ENCODE results near the gene PNKD.

Gene PNKD

GRCh38 chr2:218269900-218270720, at the start of gene PNKD, which contains the start of gene AAMP:
Gene PNKD (plus strand): TSS chr2:218270519. CDS start chr2:218270536, 17 bp downstream.
Gene AAMP (minus strand): TSS chr2:218270137. CDS start chr2:218270086, 51 bp downstream.
- DNase-seq, result peak; percentile 100

GRCh38 chr2:218221000-218221399, 49.3 kb upstream of the PNKD start:
- DNase-seq, result no peak

- no peak for DNase-seq
Measured at GRCh38 chr2:218223046-218223445, 47.3 kb upstream of the PNKD start.

GRCh38 chr2:218224186-218224585, 46.1 kb upstream of the PNKD start:
- no peak for DNase-seq

- no peak for DNase-seq
Measured at GRCh38 chr2:218226903-218227302, 43.4 kb upstream of the PNKD start.

GRCh38 chr2:218228366-218229090, 41.8 kb upstream of the PNKD start:
- DNase-seq, result no peak

- peak; percentile 38 for DNase-seq
Measured at GRCh38 chr2:218229239-218229638, 41.1 kb upstream of the PNKD start.

GRCh38 chr2:218229851-218230250, 40.5 kb upstream of the PNKD start:
- DNase-seq, result no peak

GRCh38 chr2:218230882-218231281, 39.4 kb upstream of the PNKD start:
- no peak for DNase-seq

- DNase-seq, result no peak
Measured at GRCh38 chr2:218233543-218233942, 36.8 kb upstream of the PNKD start.

GRCh38 chr2:218234521-218234920, 35.8 kb upstream of the PNKD start:
- no peak for DNase-seq

- DNase-seq, result no peak
Measured at GRCh38 chr2:218235017-218235416, 35.3 kb upstream of the PNKD start.

GRCh38 chr2:218236829-218237228, 33.5 kb upstream of the PNKD start:
- DNase-seq, result no peak

- DNase-seq, result no peak
Measured at GRCh38 chr2:218238887-218239286, 31.4 kb upstream of the PNKD start.

GRCh38 chr2:218244204-218244603, 26.1 kb upstream of the PNKD start:
- DNase-seq, result no peak

GRCh38 chr2:218244665-218245064, 25.7 kb upstream of the PNKD start:
- no peak for DNase-seq

- no peak for DNase-seq
Measured at GRCh38 chr2:218245214-218245613, 25.1 kb upstream of the PNKD start.

- DNase-seq, result no peak
Measured at GRCh38 chr2:218249691-218250090, 20.6 kb upstream of the PNKD start.

GRCh38 chr2:218252509-218253231, 17.6 kb upstream of the PNKD start:
- no peak for DNase-seq

- DNase-seq, result no peak
Measured at GRCh38 chr2:218253232-218253625, 17.1 kb upstream of the PNKD start.

- DNase-seq, result no peak
Measured at GRCh38 chr2:218255446-218255845, 14.9 kb upstream of the PNKD start.

GRCh38 chr2:218256612-218257350, 13.5 kb upstream of the PNKD start:
- no peak for DNase-seq
